A673 (cell line): ENCODE data around the gene DPF3. TPM values are rescaled to one million over a fixed set of nuclear protein-coding genes. Genes with fewer than 3 reads are reported as not detected.

Experiments used
- BruUV-seq: library from RNA; stranded (reverse); fragments of 400-500 nt; replicated peaks from 2 replicates; lab custom pipeline; 2021; lab: Mats Ljungman, UMichigan
- CTCF ChIA-PET: fragments of 300-600 bp; sonication (Branson Sonifier 250); formaldehyde crosslinking; loops from one replicate; lab custom pipeline; 2022; ENCODE audit warnings: antibody characterized with exemption; lab: Charles Lee
- POLR2A ChIA-PET: fragments of 300-600 bp; sonication (Branson Sonifier 250); formaldehyde crosslinking; loops from one replicate; lab custom pipeline; 2022; ENCODE audit warnings: antibody characterized with exemption; ENCODE audit not compliant: low non-redundant PET; lab: Charles Lee
- DNase-seq: peaks from one replicate; pipeline ENCODE4 v3.0.0-alpha.2; 2015; ENCODE audit warnings: low spot score
- H3K27ac ChIP-seq: fragments of 200-600 bp; sonication (generic); 2 replicates; pipeline ENCODE4 v1.5.1; 2016; ENCODE audit warnings: mixed run types, low read depth, mild to moderate bottlenecking, mixed read lengths, antibody characterized with exemption, low read length; ENCODE audit not compliant: poor library complexity, severe bottlenecking
- H3K27me3 ChIP-seq: fragments of 200-600 bp; sonication (generic); replicated peaks from 2 replicates; pipeline ENCODE4 v1.6.1; 2017; ENCODE audit warnings: mixed run types, low read depth, mild to moderate bottlenecking, mixed read lengths, antibody characterized with exemption, low read length; ENCODE audit not compliant: insufficient read depth, poor library complexity
- H3K36me3 ChIP-seq: fragments of 200-600 bp; sonication (generic); 2 replicates; pipeline ENCODE4 v1.6.1; 2016; ENCODE audit warnings: mixed run types, mild to moderate bottlenecking, mixed read lengths, antibody characterized with exemption, low read length; ENCODE audit not compliant: insufficient read depth, poor library complexity, severe bottlenecking
- H3K4me1 ChIP-seq: fragments of 200-600 bp; sonication (generic); 2 replicates; pipeline ENCODE4 v1.6.1; 2017; ENCODE audit warnings: mixed run types, mild to moderate bottlenecking, mixed read lengths, antibody characterized with exemption, low read length; ENCODE audit not compliant: insufficient read depth, poor library complexity, severe bottlenecking
- H3K4me3 ChIP-seq: fragments of 200-600 bp; sonication (generic); 2 replicates; pipeline ENCODE4 v1.5.1; 2016; ENCODE audit warnings: low read depth, mixed run types, mild to moderate bottlenecking, mixed read lengths, low read length; ENCODE audit not compliant: poor library complexity, severe bottlenecking
- H3K9me3 ChIP-seq: fragments of 200-600 bp; sonication (generic); 2 replicates; pipeline ENCODE4 v1.6.1; 2016; ENCODE audit warnings: mixed run types, low read depth, mild to moderate bottlenecking, mixed read lengths, antibody characterized with exemption, low read length; ENCODE audit not compliant: poor library complexity, severe bottlenecking
- CTCF ChIP-seq: fragments of 300-800, 200-600 bp; sonication (generic); conservative IDR thresholded peaks from 2 replicates; pipeline ENCODE4 v1.5.1; 2017; ENCODE audit warnings: low read depth, mild to moderate bottlenecking, antibody characterized with exemption, low read length, moderate library complexity, mixed read lengths
- EZH2 ChIP-seq: fragments of 200-600 bp; sonication (generic); IDR thresholded peaks from 2 replicates; pipeline ENCODE4 v1.6.1; 2017; ENCODE audit warnings: borderline replicate concordance, low read depth, mild to moderate bottlenecking, mixed read lengths, antibody characterized with exemption, low read length; ENCODE audit not compliant: poor library complexity, severe bottlenecking
- intact Hi-C: fragments of 100-400 bp; cut with micrococcal nuclease; formaldehyde crosslinking; loops from one replicate; pipeline ENCODE4 v1.10.0; 2022; ENCODE audit not compliant: unreplicated experiment
- total RNA-seq: library from RNA; stranded (reverse); gene quantifications from 2 replicates; pipeline ENCODE4 v1.2.3, GENCODE V29; 2021

Gene DPF3
- total RNA-seq, 1 experiment from 2014 or later = 15.7 TPM

GRCh38 chr14:72852194-72852593, 41.7 kb downstream of the DPF3 start:
- Histone ChIP-seq H3K27ac (no peak overlapping the region), H3K4me3 (no peak overlapping the region), H3K27me3 (no peaks in the 10 kb centered on the region), H3K9me3 (no peaks in the 10 kb centered on the region), H3K4me1 (peaks cover 6% of the 10 kb centered on the region), H3K36me3 (no peaks in the 10 kb centered on the region)
- no peak for DNase-seq
- POLR2A ChIA-PET = no interaction called here
- TF ChIP-seq EZH2 (no peak), CTCF (no peak)
- no TSS peak for BruUV-seq
- CTCF ChIA-PET = no interaction called here
- intact Hi-C loops = no loop called here

GRCh38 chr14:72851635-72852034, 42.3 kb downstream of the DPF3 start:
- no peak for TF ChIP-seq EZH2
- TF ChIP-seq CTCF = no peak
- POLR2A ChIA-PET = no interaction called here

GRCh38 chr14:72850360-72850759, 43.5 kb downstream of the DPF3 start:
- Histone ChIP-seq H3K36me3 (no peaks in the 10 kb centered on the region), H3K27ac (no peak overlapping the region), H3K4me1 (peaks cover 6% of the 10 kb centered on the region), H3K9me3 (no peaks in the 10 kb centered on the region), H3K4me3 (no peak overlapping the region), H3K27me3 (no peaks in the 10 kb centered on the region)
- POLR2A ChIA-PET = no interaction called here
- DNase-seq = no peak
- intact Hi-C loops = no loop called here
- CTCF ChIA-PET = no interaction called here
- no TSS peak for BruUV-seq
- no peak for TF ChIP-seq EZH2
- no peak for TF ChIP-seq CTCF

More at GRCh38 chr14:72851635-72852034, 42.3 kb downstream of the DPF3 start:
- intact Hi-C loops = no loop called here
- no peaks in the 10 kb centered on the region for H3K27me3 ChIP-seq
- CTCF ChIA-PET = no interaction called here
- no peak overlapping the region for H3K27ac ChIP-seq
- DNase-seq = peak; percentile 21
- H3K36me3 ChIP-seq = no peaks in the 10 kb centered on the region
- no peaks in the 10 kb centered on the region for H3K9me3 ChIP-seq
- peaks cover 6% of the 10 kb centered on the region for H3K4me1 ChIP-seq
- no TSS peak for BruUV-seq
- H3K4me3 ChIP-seq = no peak overlapping the region
